Measurements from ENCODE around the gene GHR. TPM values are rescaled to one million over a fixed set of nuclear protein-coding genes. Genes with fewer than 3 reads are reported as not detected.

Gene GHR
- total RNA-seq, 4 donors from 2014 or later = 0.40 to 11.6 (median 7.6) TPM

GRCh38 chr5:42770003-42770402 lies 346.8 kb downstream of the GHR start:
- Histone ChIP-seq H3K27ac (no peak overlapping the region), H3K27me3 (peaks cover 5% of the 10 kb centered on the region), H3K36me3 (no peaks in the 10 kb centered on the region), H3K4me1 (peaks cover 0 to 7% (median 0%) of the 10 kb centered on the region in 4 donors), H3K9me3 (no peaks in the 10 kb centered on the region), H3K4me3 (no peak overlapping the region)
- intact Hi-C loops (cut with DNase I; ENCODE audit: low total_unique reads) (loop anchor here (10.0 kb wide), 1 partner anchor 915 kb away; no protein-coding TSS in a partner anchor), in situ Hi-C loops (cut with MboI; ENCODE audit: low pct_ligation_motif_present in 1 of 4, low pct_unique_long_range_greater_than_20kb in 1 of 4, low sequenced_read_pairs in 3 of 4) (loop anchor here in 3 of 4 donors (10.0 to 25.0 kb wide), 5 partner anchors 115 to 908 kb away; partner anchors contain the start of genes OXCT1 (in 2 of the 3) and GHR (in 1 of the 3))
- no peak for DNase-seq
- no peak for TF ChIP-seq POLR2A (IDR thresholded peaks at IDR 0.05)
- no peak for TF ChIP-seq EP300 (IDR thresholded peaks at IDR 0.05; ENCODE audit: low read depth)
- TF ChIP-seq POLR2AphosphoS5 (IDR thresholded peaks at IDR 0.05) = no peak
- no peak for TF ChIP-seq CTCF (IDR thresholded peaks at IDR 0.05)
